ENCODE measurements around the gene PRKCH. TPM values are rescaled to one million over a fixed set of nuclear protein-coding genes. Genes with fewer than 3 reads are reported as not detected.

PRKCH gene
- polyA plus RNA-seq, 3 donors = 3.6 to 6.2 (median 5.4) TPM

- Histone ChIP-seq H3K4me3 (replicated peaks in 1 of 3; ENCODE audit: low read depth in 2 of 3, low read length in 3 of 3) (no peak overlapping the region), H3K36me3 (replicated peaks in 1 of 2; ENCODE audit: control insufficient read depth in 1 of 2, insufficient read depth in 2 of 2, low read length in 2 of 2) (no peaks in the 10 kb centered on the region), H3K27ac (ENCODE audit: low read depth in 1 of 2, low read length in 2 of 2) (no peak overlapping the region), H2AFZ (ENCODE audit: insufficient read depth, low read depth, low read length, poor library complexity, severe bottlenecking) (no peak overlapping the region), H4K20me1 (ENCODE audit: insufficient read depth, low read length) (no peaks in the 10 kb centered on the region), H3K4me1 (ENCODE audit: control insufficient read depth in 1 of 2, insufficient read depth in 2 of 2, low read length in 2 of 2) (peaks cover 17 to 24% of the 10 kb centered on the region in 2 donors), H3K4me2 (replicated peaks; ENCODE audit: extremely low read depth, low read length, poor library complexity, severe bottlenecking) (no peak overlapping the region), H3K9ac (ENCODE audit: insufficient read depth, low read length, poor library complexity, severe bottlenecking) (no peak overlapping the region), H3K27me3 (ENCODE audit: control insufficient read depth in 2 of 2, insufficient read depth in 2 of 2, low read length in 2 of 2) (no peaks in the 10 kb centered on the region), H3K79me2 (ENCODE audit: insufficient read depth, low read length) (peaks cover 49% of the 10 kb centered on the region), H3K9me3 (replicated peaks in 1 of 2; ENCODE audit: control insufficient read depth in 1 of 2, insufficient read depth in 1 of 2, low read length in 2 of 2) (no peaks in the 10 kb centered on the region)
- Mint-ChIP-seq H3K36me3 (peaks cover 3 to 6% of the 10 kb centered on the region in 2 donors), H3K27ac (peak overlapping the region in 1 of 7 donors; percentile 17), H3K4me1 (peaks cover 32% of the 10 kb centered on the region), H3K27me3 (ENCODE audit: low read depth in 3 of 3) (peaks cover 2% of the 10 kb centered on the region in 3 donors), H3K4me3 (no peak overlapping the region), H3K9me3 (no peaks in the 10 kb centered on the region)
- 60% methylated on average over 2 of the region's 4 CpGs for WGBS (ENCODE audit: insufficient coverage)
- no peak for TF ChIP-seq CTCF (IDR thresholded peaks at IDR 0.05)
- DNase-seq = no peak
- intact Hi-C loops (cut with micrococcal nuclease) = no loop called here
Measured at GRCh38 chr14:61337893-61338292, 16.5 kb downstream of the PRKCH start.

GRCh38 chr14:61338457-61338856, 17.1 kb downstream of the PRKCH start:
- WGBS (ENCODE audit: insufficient coverage) = 100% methylated on average over 1 of the region's 2 CpGs
- peaks cover 37% of the 10 kb centered on the region for H3K4me1 Mint-ChIP-seq
- Histone ChIP-seq H3K9ac (ENCODE audit: insufficient read depth, low read length, poor library complexity, severe bottlenecking) (no peak overlapping the region), H3K27me3 (ENCODE audit: control insufficient read depth in 2 of 2, insufficient read depth in 2 of 2, low read length in 2 of 2) (no peaks in the 10 kb centered on the region), H2AFZ (ENCODE audit: insufficient read depth, low read depth, low read length, poor library complexity, severe bottlenecking) (no peak overlapping the region), H3K36me3 (replicated peaks in 1 of 2; ENCODE audit: control insufficient read depth in 1 of 2, insufficient read depth in 2 of 2, low read length in 2 of 2) (no peaks in the 10 kb centered on the region), H3K4me2 (replicated peaks; ENCODE audit: extremely low read depth, low read length, poor library complexity, severe bottlenecking) (no peak overlapping the region), H4K20me1 (ENCODE audit: insufficient read depth, low read length) (no peaks in the 10 kb centered on the region), H3K4me3 (replicated peaks in 1 of 3; ENCODE audit: low read depth in 2 of 3, low read length in 3 of 3) (no peak overlapping the region), H3K9me3 (replicated peaks in 1 of 2; ENCODE audit: control insufficient read depth in 1 of 2, insufficient read depth in 1 of 2, low read length in 2 of 2) (no peaks in the 10 kb centered on the region), H3K27ac (ENCODE audit: low read depth in 1 of 2, low read length in 2 of 2) (no peak overlapping the region), H3K79me2 (ENCODE audit: insufficient read depth, low read length) (peaks cover 47% of the 10 kb centered on the region), H3K4me1 (ENCODE audit: control insufficient read depth in 1 of 2, insufficient read depth in 2 of 2, low read length in 2 of 2) (peaks cover 22 to 29% of the 10 kb centered on the region in 2 donors)
- H3K4me3 Mint-ChIP-seq = no peak overlapping the region
- no peak for DNase-seq
- no peaks in the 10 kb centered on the region for H3K9me3 Mint-ChIP-seq
- H3K27me3 Mint-ChIP-seq (ENCODE audit: low read depth in 3 of 3) = peaks cover 0 to 2% (median 2%) of the 10 kb centered on the region in 3 donors
- peaks cover 3 to 6% of the 10 kb centered on the region in 2 donors for H3K36me3 Mint-ChIP-seq
- no peak for TF ChIP-seq CTCF (IDR thresholded peaks at IDR 0.05)
- intact Hi-C loops (cut with micrococcal nuclease) = no loop called here
- no peak overlapping the region for H3K27ac Mint-ChIP-seq

All from CD14-positive monocyte (primary cell).